Measurements from ENCODE around the gene PSMG3.

PSMG3 gene

DNA sequence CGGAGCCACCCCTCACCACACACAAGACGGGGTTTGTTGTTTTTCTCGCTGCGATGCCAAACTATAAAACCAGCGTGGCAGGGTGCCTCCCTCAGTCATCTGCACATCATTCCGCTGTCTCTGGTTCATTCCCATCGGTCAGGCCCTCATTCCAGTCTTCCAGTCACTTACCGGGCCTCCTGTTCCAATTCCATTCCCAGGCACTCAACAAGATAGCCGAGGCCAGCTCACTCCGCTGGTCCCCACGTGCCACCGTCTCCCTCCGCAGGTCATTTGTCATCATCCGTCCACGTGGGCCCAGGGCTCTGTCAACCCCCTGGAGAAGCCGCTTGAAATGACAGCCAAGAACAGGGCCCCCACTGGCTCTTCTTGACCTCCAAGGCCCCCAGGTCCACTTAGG, 7.7 kb downstream of the PSMG3 start:
- DNase-seq (ENCODE audit: low spot score), result no peak
- Mint-ChIP-seq H3K27ac (no peak overlapping the region), H3K27me3 (ENCODE audit: low read depth) (no peaks in the 10 kb centered on the region), H3K36me3 (ENCODE audit: low read depth) (peaks cover 2% of the 10 kb centered on the region), H3K4me1 (ENCODE audit: low read depth) (peaks cover 1% of the 10 kb centered on the region), H3K9me3 (no peaks in the 10 kb centered on the region), H3K4me3 (no peak overlapping the region)

DNA sequence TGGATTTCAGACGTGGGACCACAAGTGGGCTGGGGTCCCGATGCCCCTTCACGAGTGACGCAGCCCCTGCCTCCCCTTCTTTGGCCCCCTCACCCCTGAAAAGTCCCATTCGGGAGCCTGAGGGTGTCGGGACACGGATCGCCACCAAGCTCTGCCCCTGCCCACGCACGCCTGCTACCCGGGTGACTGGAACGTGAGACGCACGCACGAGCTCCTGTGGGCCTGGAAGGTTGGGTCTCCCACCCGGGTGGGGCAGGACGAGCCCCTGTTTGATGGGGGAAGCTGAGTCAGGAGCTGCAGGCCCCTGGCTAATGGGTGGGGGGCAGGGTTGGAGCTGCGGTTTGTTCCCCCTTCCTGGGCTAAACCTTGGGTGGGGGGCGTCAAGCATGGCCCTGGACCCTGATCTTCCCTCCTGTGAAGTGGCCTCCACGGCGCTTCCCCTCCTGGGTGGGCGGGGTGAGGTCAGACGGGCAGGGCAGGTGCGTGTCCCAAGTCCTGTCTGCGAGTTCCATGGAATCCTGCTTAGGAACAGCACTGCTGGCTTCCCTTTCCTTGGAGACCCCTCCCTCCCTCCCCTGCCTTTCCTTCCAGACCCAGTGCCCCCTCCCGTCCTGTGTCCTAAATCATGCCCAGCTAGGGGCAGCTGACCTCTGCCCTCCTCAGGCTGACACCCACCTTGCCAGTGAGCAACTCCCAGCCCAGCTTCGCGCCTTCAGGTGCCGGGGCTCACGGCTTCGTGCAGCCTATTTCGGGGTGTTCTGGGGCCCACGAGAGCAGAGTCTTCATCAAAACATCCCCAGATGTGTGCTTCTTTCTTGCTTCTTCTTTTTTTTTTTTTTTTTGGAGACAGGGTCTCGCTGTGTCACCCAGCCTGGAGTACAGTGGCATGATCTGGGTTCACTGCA, 8.5 kb downstream of the PSMG3 start:
- peaks cover 2% of the 10 kb centered on the region for H3K36me3 Mint-ChIP-seq (ENCODE audit: low read depth)
- H3K4me3 Mint-ChIP-seq, result no peak overlapping the region
- H3K4me1 Mint-ChIP-seq (ENCODE audit: low read depth), result no peaks in the 10 kb centered on the region
- no peak for DNase-seq (ENCODE audit: low spot score)
- no peaks in the 10 kb centered on the region for H3K27me3 Mint-ChIP-seq (ENCODE audit: low read depth)
- H3K9me3 Mint-ChIP-seq, result no peaks in the 10 kb centered on the region
- no peak overlapping the region for H3K27ac Mint-ChIP-seq

- Mint-ChIP-seq H3K27ac (no peak overlapping the region), H3K36me3 (ENCODE audit: low read depth) (no peaks in the 10 kb centered on the region), H3K4me3 (no peak overlapping the region), H3K9me3 (no peaks in the 10 kb centered on the region), H3K4me1 (ENCODE audit: low read depth) (no peaks in the 10 kb centered on the region), H3K27me3 (ENCODE audit: low read depth) (no peaks in the 10 kb centered on the region)
- no peak for DNase-seq (ENCODE audit: low spot score)
Observed at GRCh38 chr7:1560620-1561031, 9.2 kb downstream of the PSMG3 start.

DNA sequence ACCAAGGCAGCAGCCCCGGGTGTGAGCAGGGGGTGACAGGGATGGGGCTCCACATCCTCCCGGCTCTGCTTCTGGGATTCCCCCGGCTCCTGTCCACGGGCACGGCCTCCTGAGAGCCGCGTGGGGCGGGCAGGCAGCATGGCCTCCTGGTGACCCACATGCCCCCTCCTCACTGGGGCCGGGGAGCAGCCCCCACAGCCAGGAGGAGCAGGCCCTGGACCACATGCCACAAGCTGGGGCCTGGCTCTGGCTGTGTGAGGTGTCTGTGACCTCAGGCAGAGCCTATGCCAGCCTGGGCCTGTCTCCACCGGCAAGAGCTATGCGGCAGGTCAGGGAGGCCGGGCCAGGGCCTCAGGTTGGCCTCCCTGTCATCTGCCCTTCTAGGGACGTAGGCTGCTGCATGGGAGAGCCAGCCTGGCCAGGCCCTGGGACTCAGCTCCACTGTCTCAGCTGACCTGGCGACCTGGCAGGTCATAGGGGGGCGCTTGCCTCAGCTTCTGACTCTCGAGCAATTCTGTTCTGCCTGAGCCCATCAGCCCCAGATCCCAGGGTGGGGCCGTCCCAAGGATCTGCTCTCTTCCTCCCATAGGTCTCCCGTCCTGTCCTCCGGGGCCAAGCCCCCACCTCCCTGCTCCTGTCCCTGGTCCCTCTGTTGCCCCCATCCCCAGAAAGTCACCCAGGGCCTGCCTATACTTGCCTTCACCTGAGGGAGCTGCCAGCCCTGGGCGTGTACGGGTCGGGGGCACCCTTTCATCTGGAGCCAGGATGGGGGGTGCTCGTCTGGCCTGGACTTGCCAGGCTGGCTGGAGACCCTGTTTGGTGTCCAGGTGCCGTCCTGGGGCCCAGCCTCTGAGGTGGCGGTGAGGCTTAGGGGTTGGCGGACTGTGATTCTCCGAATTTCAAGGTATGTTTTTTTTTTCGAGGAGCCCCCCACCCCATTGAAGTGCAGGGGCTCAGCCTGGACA, 9.9 kb downstream of the PSMG3 start:
- no peak for DNase-seq (ENCODE audit: low spot score)
- Mint-ChIP-seq H3K27me3 (ENCODE audit: low read depth) (no peaks in the 10 kb centered on the region), H3K4me3 (no peak overlapping the region), H3K4me1 (ENCODE audit: low read depth) (no peaks in the 10 kb centered on the region), H3K9me3 (no peaks in the 10 kb centered on the region), H3K27ac (no peak overlapping the region), H3K36me3 (ENCODE audit: low read depth) (no peaks in the 10 kb centered on the region)

DNA sequence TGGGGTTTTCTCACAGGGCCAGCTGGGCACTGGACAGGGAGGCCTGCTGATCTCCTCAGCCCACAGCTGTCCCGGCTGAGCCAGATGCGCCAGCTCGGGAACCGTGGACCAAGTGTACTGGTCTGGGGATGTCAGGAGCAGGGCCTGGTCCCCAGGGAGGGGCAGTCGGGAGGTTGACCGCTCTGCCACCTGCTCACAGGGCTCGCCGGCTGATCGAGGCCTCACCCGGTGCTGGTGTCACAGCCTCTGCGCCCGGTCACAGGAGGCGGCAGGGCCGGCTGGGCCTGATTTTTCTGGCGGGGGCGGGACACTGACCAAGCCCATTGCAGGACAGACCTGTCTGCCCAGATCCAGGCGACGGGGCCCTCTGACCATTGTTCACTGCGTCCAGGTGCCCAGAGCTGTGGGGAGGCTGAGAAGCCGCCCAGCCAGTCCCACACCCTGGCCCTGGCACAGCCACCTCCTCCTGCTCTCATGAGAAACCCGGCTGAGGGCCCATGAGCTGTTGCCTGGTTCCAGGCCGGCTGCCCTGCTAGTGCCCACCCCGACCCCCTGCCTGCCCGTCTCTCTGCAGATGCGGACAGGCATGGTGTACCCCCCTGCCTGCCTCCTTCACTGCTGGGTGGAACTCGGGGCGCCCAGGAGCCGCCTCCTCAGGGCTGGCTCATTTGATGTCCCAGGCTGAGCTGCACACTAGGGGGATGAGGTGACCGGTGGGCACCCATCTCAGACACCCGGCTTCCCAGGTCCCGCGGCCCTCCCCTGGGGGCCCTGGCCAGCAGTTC, 10.8 kb downstream of the PSMG3 start:
- H3K4me1 Mint-ChIP-seq (ENCODE audit: low read depth), result no peaks in the 10 kb centered on the region
- H3K9me3 Mint-ChIP-seq, result no peaks in the 10 kb centered on the region
- no peaks in the 10 kb centered on the region for H3K36me3 Mint-ChIP-seq (ENCODE audit: low read depth)
- H3K4me3 Mint-ChIP-seq, result no peak overlapping the region
- no peaks in the 10 kb centered on the region for H3K27me3 Mint-ChIP-seq (ENCODE audit: low read depth)
- no peak for DNase-seq (ENCODE audit: low spot score)
- no peak overlapping the region for H3K27ac Mint-ChIP-seq

- no peaks in the 10 kb centered on the region for H3K27me3 Mint-ChIP-seq (ENCODE audit: low read depth)
- no peaks in the 10 kb centered on the region for H3K36me3 Mint-ChIP-seq (ENCODE audit: low read depth)
- no peak overlapping the region for H3K4me3 Mint-ChIP-seq
- H3K27ac Mint-ChIP-seq, result no peak overlapping the region
- H3K9me3 Mint-ChIP-seq, result no peaks in the 10 kb centered on the region
- no peak for DNase-seq (ENCODE audit: low spot score)
- H3K4me1 Mint-ChIP-seq (ENCODE audit: low read depth), result no peaks in the 10 kb centered on the region
Observed at GRCh38 chr7:1558181-1558811, 11.5 kb downstream of the PSMG3 start.

DNA sequence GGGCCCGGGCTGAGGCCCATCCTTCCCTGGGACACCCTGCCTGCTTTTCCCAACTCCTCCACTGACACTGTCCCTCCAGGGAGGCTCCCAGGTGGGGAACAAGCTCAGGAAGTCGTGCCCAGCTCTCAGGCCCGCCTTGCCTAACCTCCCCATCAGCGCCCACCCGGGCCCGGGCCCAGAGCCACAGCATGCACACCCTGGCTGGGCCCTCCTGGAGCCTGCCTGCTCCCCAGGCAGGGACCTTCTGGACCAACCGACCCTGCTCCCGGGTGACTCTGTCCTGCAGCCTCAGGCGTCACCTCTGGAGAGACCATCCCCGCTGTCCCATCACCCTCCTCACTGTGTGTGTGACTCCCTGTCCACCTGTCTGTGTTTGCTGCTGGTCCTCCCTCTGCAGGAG, 12.1 kb downstream of the PSMG3 start:
- Mint-ChIP-seq H3K4me1 (ENCODE audit: low read depth) (no peaks in the 10 kb centered on the region), H3K27ac (no peak overlapping the region), H3K9me3 (no peaks in the 10 kb centered on the region), H3K36me3 (ENCODE audit: low read depth) (no peaks in the 10 kb centered on the region), H3K27me3 (ENCODE audit: low read depth) (no peaks in the 10 kb centered on the region), H3K4me3 (no peak overlapping the region)
- no peak for DNase-seq (ENCODE audit: low spot score)

GRCh38 chr7:1557006-1557405, 12.8 kb downstream of the PSMG3 start:
- DNase-seq (ENCODE audit: low spot score), result no peak
- H3K27me3 Mint-ChIP-seq (ENCODE audit: low read depth), result no peaks in the 10 kb centered on the region
- no peaks in the 10 kb centered on the region for H3K9me3 Mint-ChIP-seq
- H3K4me1 Mint-ChIP-seq (ENCODE audit: low read depth), result no peaks in the 10 kb centered on the region
- H3K27ac Mint-ChIP-seq, result no peak overlapping the region
- H3K36me3 Mint-ChIP-seq (ENCODE audit: low read depth), result no peaks in the 10 kb centered on the region
- no peak overlapping the region for H3K4me3 Mint-ChIP-seq

DNA sequence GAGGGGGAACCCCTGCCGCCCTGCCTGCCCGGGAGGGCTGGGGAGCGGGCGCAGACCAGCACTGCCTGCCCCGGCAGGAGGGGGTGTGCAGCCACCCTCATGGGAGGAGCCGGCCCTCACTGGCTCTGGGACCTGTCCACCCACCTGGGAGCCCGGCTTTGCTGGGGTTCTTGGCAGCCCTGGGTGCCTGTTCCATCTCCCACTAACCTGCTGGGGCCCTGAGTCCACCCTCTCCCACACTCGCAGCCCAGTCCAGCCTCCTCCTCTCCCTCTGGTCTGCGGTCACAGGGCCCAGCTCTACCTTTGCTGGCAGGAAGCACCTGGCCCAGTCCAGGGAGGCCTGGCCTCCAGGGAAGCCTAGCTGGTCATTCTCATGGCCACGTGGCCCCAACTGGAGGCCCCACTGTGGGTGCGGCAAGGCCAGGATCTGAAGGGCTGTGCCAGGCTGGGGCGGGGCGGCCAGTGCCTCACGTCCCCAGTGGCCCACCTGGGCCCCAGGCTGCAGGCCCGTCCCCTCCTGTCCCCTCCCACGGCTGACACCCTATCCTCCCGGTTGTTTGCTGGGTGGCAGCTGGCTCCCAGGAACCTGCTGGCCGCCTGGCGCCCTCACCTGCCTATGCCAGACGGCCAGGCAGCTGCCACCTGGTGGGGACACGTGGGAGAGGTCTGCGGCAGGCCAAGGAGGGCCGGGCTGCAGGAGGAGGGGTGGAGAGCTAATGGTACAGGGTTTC, 13.9 kb downstream of the PSMG3 start, which contains the start of gene TMEM184A:
Gene TMEM184A (minus strand): TSS at position 393 of the 731 bp plus-strand sequence. CDS start 721 bp downstream, outside the sequence.
- DNase-seq (ENCODE audit: low spot score), result no peak
- no peak within 1 kb of the TSS for H3K27ac Mint-ChIP-seq
- no peaks in the 10 kb centered on the region for H3K9me3 Mint-ChIP-seq
- H3K4me3 Mint-ChIP-seq, result no peak within 1 kb of the TSS
- H3K27me3 Mint-ChIP-seq (ENCODE audit: low read depth), result no peaks in the 10 kb centered on the region
- H3K36me3 Mint-ChIP-seq (ENCODE audit: low read depth), result no peaks in the 10 kb centered on the region
- no peaks in the 10 kb centered on the region for H3K4me1 Mint-ChIP-seq (ENCODE audit: low read depth)

DNA sequence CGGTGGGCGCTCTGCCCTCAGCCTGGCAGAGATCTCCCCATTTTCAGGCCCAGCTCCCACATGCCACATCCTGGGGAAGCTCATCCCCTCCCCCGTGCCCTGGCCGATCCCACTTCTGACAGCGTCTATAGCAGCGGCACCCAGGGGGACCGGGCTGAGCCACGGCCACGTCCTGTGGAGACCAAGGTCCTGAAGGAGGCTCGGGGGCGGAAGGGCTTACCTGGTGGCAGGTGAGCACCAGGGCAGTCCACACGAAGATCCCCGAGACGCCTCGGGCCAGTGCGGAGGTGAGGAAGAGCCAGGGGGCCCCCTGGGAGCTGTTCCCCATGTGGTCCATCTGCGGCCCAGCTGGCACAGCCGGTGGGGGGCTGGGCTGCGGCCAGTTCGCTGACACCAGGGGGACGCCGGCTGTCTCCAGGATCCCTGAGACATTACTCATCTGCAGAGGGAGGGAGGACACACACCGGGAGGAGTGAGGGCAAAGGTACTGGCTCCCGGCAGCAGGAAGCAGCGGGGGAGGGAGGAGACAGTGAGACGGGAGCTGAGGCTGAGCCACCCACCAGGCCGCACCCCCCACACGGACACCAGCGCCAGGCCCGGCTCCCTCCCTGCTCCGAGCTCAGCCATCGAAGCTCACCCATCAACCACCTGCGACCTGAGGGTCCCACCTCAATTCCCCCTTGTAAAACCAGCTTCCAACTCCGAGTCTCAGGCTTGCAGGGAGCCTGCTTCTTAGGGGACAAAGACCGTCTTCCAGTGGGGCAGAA, 14.6 kb downstream of the PSMG3 start:
- Mint-ChIP-seq H3K4me1 (ENCODE audit: low read depth) (no peaks in the 10 kb centered on the region), H3K4me3 (no peak overlapping the region), H3K36me3 (ENCODE audit: low read depth) (no peaks in the 10 kb centered on the region), H3K9me3 (no peaks in the 10 kb centered on the region), H3K27ac (no peak overlapping the region), H3K27me3 (ENCODE audit: low read depth) (no peaks in the 10 kb centered on the region)
- no peak for DNase-seq (ENCODE audit: low spot score)

DNA sequence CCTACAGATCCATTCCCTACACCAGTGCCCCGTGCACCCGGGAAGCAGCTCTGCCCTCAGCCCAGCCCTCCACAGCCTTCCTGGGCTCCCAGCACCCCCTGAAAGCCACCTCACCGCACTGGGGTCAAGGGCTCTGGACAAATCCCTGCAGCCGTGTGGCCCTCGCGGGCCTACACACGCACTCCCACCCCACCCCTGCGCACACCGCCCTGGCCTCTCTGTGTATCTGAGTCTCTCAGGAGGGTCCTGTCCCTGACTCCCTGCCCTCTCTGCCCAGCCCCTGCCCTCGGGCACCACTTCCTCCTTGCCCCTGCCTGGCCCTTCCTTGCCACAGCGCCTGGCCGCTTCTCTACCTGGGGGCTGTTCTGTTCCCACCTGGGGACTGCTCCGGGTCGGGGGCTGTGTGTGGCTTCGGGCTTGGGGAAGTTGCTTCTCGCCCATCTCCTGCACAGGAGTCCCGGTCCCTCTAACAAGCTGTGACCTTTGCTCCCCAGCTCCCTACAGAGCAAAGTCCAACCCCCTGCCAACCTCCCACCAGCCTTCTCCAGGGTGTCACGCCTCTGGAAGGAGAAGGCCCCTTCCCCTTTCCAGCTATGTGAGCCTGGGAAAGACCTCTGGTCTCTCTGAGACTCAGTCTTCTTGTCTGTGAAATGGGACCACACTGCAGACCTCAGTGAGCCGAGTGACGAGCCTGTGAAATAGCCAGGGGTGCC, 15.3 kb downstream of the PSMG3 start:
- Mint-ChIP-seq H3K4me3 (no peak overlapping the region), H3K4me1 (ENCODE audit: low read depth) (no peaks in the 10 kb centered on the region), H3K36me3 (ENCODE audit: low read depth) (no peaks in the 10 kb centered on the region), H3K27me3 (ENCODE audit: low read depth) (no peaks in the 10 kb centered on the region), H3K27ac (no peak overlapping the region), H3K9me3 (no peaks in the 10 kb centered on the region)
- DNase-seq (ENCODE audit: low spot score), result no peak

Data from T-helper 2 cell treated with Interferon-gamma antibody and Interleukin-4, amounts not matched to agents 5 μg/mL and 100 μg/mL, for 36 hours (primary cell).